Right lobe of liver (tissue), 4 donors: Measurements from ENCODE around the gene RBFOX1.

Experiments
- POLR2A ChIP-seq: fragments of 450-650 bp; IDR thresholded peaks from one replicate; pipeline ENCODE4 v1.6.1; 2017; ENCODE audit warnings: antibody characterized with exemption, mild to moderate bottlenecking
- TF ChIP-seq, protein P1 (sequence below), 4 donors: fragments of 200-600 bp in 3 of 4; fragments of 450-650 bp in 1 of 4; IDR thresholded peaks; one replicate each; pipeline versions ENCODE4 v1.5.1 to v1.8.0; 2016 to 2022; ENCODE audit warnings: antibody characterized with exemption in 4 of 4, mild to moderate bottlenecking in 2 of 4
- donor health status: DM: no; HTN: no; CAD: no.
- donor health status: DM: no; HTN: no; CAD: no.
- donor health status: DM: no; HTN: yes; CAD: no.

DNA sequence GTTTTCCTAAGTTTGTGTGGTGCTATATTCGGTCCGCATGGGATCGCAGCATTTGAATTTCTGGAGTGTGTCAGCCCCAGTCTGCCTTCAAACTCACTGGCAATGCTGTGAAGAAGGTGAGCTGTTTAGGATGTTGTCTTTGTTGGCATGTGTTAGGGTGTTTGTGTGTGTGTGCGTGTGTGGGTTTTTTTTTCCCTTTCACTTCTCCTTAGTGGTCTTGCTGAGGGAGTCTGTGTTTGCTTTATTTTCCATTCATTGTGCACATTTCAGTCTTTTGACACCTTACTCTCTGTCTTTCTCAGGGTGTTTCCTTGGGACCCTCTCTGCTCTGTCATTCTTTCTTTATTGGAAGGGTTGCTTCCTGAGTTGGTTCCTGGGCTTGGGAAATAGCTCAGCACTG, 27.7 kb upstream of the RBFOX1 start:
- TF ChIP-seq, protein P1, sequence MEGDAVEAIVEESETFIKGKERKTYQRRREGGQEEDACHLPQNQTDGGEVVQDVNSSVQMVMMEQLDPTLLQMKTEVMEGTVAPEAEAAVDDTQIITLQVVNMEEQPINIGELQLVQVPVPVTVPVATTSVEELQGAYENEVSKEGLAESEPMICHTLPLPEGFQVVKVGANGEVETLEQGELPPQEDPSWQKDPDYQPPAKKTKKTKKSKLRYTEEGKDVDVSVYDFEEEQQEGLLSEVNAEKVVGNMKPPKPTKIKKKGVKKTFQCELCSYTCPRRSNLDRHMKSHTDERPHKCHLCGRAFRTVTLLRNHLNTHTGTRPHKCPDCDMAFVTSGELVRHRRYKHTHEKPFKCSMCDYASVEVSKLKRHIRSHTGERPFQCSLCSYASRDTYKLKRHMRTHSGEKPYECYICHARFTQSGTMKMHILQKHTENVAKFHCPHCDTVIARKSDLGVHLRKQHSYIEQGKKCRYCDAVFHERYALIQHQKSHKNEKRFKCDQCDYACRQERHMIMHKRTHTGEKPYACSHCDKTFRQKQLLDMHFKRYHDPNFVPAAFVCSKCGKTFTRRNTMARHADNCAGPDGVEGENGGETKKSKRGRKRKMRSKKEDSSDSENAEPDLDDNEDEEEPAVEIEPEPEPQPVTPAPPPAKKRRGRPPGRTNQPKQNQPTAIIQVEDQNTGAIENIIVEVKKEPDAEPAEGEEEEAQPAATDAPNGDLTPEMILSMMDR (IDR thresholded peaks at IDR 0.05), result no peak
- TF ChIP-seq POLR2A, result no peak
